GM12878 (cell line): Measurements from ENCODE around the gene SOBP. TPM values are rescaled to one million over a fixed set of nuclear protein-coding genes. Genes with fewer than 3 reads are reported as not detected.

ENCODE experiments used
- ATAC-seq: fragments of 200-7000 bp; cut with Tn5 transposase; 3 replicates; pipeline ENCODE4 v1.9.1; 2020; ENCODE audit warnings: mild to moderate bottlenecking, moderate library complexity
- BruUV-seq: library from RNA; stranded (reverse); fragments of 400-500 nt; replicated peaks from 2 replicates; lab custom pipeline; 2021; lab: Mats Ljungman, UMichigan
- CTCF ChIA-PET: fragments of 300-600 bp; sonication (Branson Sonifier 250); formaldehyde crosslinking; extraction: SDS; loops from one replicate; lab custom pipeline; 2021; ENCODE audit warnings: inconsistent platforms; lab: Yijun Ruan, JAX
- POLR2A ChIA-PET: fragments of 350-600 bp; formaldehyde crosslinking; extraction: SDS; loops from one replicate; lab custom pipeline; 2021; ENCODE audit warnings: inconsistent platforms; lab: Charles Lee
- RAD21 ChIA-PET: fragments of 300-600 bp; sonication (Branson Sonifier 250); formaldehyde crosslinking; loops from one replicate; lab custom pipeline; 2023; ENCODE audit warnings: antibody characterized with exemption; ENCODE audit not compliant: unreplicated experiment; lab: Charles Lee
- SMC1A ChIA-PET: fragments of 300-600 bp; sonication (Branson Sonifier 250); formaldehyde crosslinking; loops from one replicate; lab custom pipeline; 2023; ENCODE audit not compliant: unreplicated experiment, uncharacterized antibody; lab: Charles Lee
- DNase-seq: peaks from one replicate; pipeline ENCODE4 v3.0.0-alpha.2; 2011; ENCODE audit warnings: low read depth, low spot score
- FAIRE-seq: peaks from 3 replicates; lab custom pipeline; 2011; peaks lifted over from hg19 to GRCh38; lab: Jason Lieb, UNC
- H2AFZ ChIP-seq: 2 replicates; pipeline ENCODE4 v1.6.0; 2011; ENCODE audit warnings: low read depth, low read length, control low read depth; ENCODE audit not compliant: control insufficient read depth
- H3K27ac ChIP-seq: 2 replicates; pipeline ENCODE4 v1.5.1; 2011; ENCODE audit warnings: control low read depth; ENCODE audit not compliant: control insufficient read depth, insufficient read depth
- H3K27me3 ChIP-seq, 2 experiments: replicated peaks in 1 of 2; 2 replicates each; pipeline versions ENCODE4 v1.6.0 to v1.6.1; 2011; ENCODE audit warnings: low read length in 1 of 2; ENCODE audit not compliant: control insufficient read depth in 2 of 2, insufficient read depth in 2 of 2
- H3K36me3 ChIP-seq, 2 experiments: 2 replicates each; pipeline ENCODE4 v1.5.1; 2011; ENCODE audit warnings: low read length in 1 of 2; ENCODE audit not compliant: control insufficient read depth in 2 of 2, insufficient read depth in 2 of 2
- H3K4me1 ChIP-seq: 2 replicates; pipeline ENCODE4 v1.6.1; 2011; ENCODE audit warnings: mild to moderate bottlenecking, low read length, moderate library complexity, mixed read lengths; ENCODE audit not compliant: control insufficient read depth, insufficient read depth
- H3K4me2 ChIP-seq: 2 replicates; pipeline ENCODE4 v1.6.0; 2011; ENCODE audit warnings: control low read depth; ENCODE audit not compliant: control insufficient read depth, insufficient read depth
- H3K4me3 ChIP-seq: fragments of 200-600 bp; sonication (generic); 2 replicates; pipeline ENCODE4 v1.5.1; 2016
- H3K79me2 ChIP-seq: 2 replicates; pipeline ENCODE4 v1.6.0; 2011; ENCODE audit warnings: low read length; ENCODE audit not compliant: control insufficient read depth, insufficient read depth
- H3K9ac ChIP-seq: 2 replicates; pipeline ENCODE4 v1.8.0; 2011; ENCODE audit warnings: low read length, control low read depth, mixed read lengths; ENCODE audit not compliant: control insufficient read depth, insufficient read depth
- H3K9me3 ChIP-seq: replicated peaks from 3 replicates; pipeline ENCODE4 v1.5.1; 2011; ENCODE audit warnings: mild to moderate bottlenecking, low read length; ENCODE audit not compliant: control insufficient read depth, insufficient read depth
- H4K20me1 ChIP-seq: 2 replicates; pipeline ENCODE4 v1.6.0; 2011; ENCODE audit not compliant: control insufficient read depth, insufficient read depth
- ATF2 ChIP-seq: IDR thresholded peaks from 2 replicates; pipeline ENCODE4 v1.6.1; 2012; ENCODE audit warnings: low read length, inconsistent platforms
- CUX1 ChIP-seq: IDR thresholded peaks from 2 replicates; pipeline ENCODE4 v1.6.1; 2012; ENCODE audit warnings: improper control_type of control experiment, low read depth, low read length; ENCODE audit not compliant: insufficient replicate concordance
- HDGF ChIP-seq: fragments of 450-650 bp; IDR thresholded peaks from 2 replicates; pipeline ENCODE4 v1.6.1; 2016; ENCODE audit warnings: antibody characterized with exemption
- LARP7 ChIP-seq: fragments of 450-650 bp; IDR thresholded peaks from 2 replicates; pipeline ENCODE4 v1.6.1; 2017; ENCODE audit warnings: mild to moderate bottlenecking
- MXI1 ChIP-seq: fragments of 150-350 bp; IDR thresholded peaks from 2 replicates; pipeline ENCODE4 v1.6.1; 2011; ENCODE audit warnings: low read depth, mild to moderate bottlenecking, inconsistent platforms, low read length, improper control_type of control experiment
- NBN ChIP-seq: fragments of 450-650 bp; IDR thresholded peaks from 2 replicates; pipeline ENCODE4 v1.6.1; 2016
- RBBP5 ChIP-seq: fragments of 200-600 bp; sonication (generic); conservative IDR thresholded peaks from 2 replicates; pipeline ENCODE4 v1.6.1; 2016
- RELA ChIP-seq: fragments of 450-650 bp; IDR thresholded peaks from 2 replicates; pipeline ENCODE4 v1.8.0; 2014; ENCODE audit warnings: borderline replicate concordance; ENCODE audit not compliant: partially characterized antibody
- SREBF2 ChIP-seq: IDR thresholded peaks from 2 replicates; pipeline ENCODE4 v1.6.1; 2012; ENCODE audit warnings: mild to moderate bottlenecking, low read length
- TCF12 ChIP-seq: IDR thresholded peaks from 2 replicates; pipeline ENCODE4 v1.6.1; 2011; ENCODE audit warnings: low read depth, mild to moderate bottlenecking, low read length
- TCF3 ChIP-seq: IDR thresholded peaks from 2 replicates; pipeline ENCODE4 v1.6.1; 2012; ENCODE audit warnings: low read depth, mild to moderate bottlenecking, low read length, borderline replicate concordance; ENCODE audit not compliant: insufficient read depth
- WGBS: methylation state at CpG from one replicate; pipeline ENCODE4 v1.1.6; 2016; ENCODE audit warnings: low lambda C conversion rate; ENCODE audit not compliant: insufficient replicate concordance, insufficient coverage; ENCODE audit errors: missing lambda C conversion rate; 5-methylcytosine and 5-hydroxymethylcytosine counted together
- in situ Hi-C: fragments of 300-500 bp; cut with MboI; formaldehyde crosslinking; loops from 9 replicates; pipeline ENCODE4 v1.14.3; 2018; ENCODE audit warnings: mixed read lengths
- intact Hi-C: fragments of 100-400 bp; cut with micrococcal nuclease; formaldehyde crosslinking; loops from one replicate; pipeline ENCODE4 v1.14.2; 2022; ENCODE audit not compliant: unreplicated experiment
- polyA plus RNA-seq, 11 experiments: library from polyadenylated mRNA; depleted of rRNA in 4 of 11; unstranded in 6 of 11; stranded (reverse) in 5 of 11; fragments of >200 nt; fragmentation: Nextera tagmentation in 4 of 11; fragmentation: Illumina TruSeq in 1 of 11; extraction: Ambion mirVana in 4 of 11; extraction: Trizol in 1 of 11; gene quantifications; 1 replicate in 1 of 11; 2 replicates in 10 of 11; pipeline versions ENCODE4 v1.2.1 to v1.2.3, GENCODE V29; 2011 to 2016; ENCODE audit warnings: inconsistent platforms in 2 of 11, missing spikeins in 2 of 11, low read depth in 1 of 11
- total RNA-seq, 4 experiments: library from RNA; depleted of rRNA in 3 of 4; stranded (reverse); fragments of >200 nt in 3 of 4; fragmentation: Illumina TruSeq in 1 of 4; extraction: Trizol in 1 of 4; gene quantifications; 2 replicates each; pipeline versions ENCODE4 v1.2.1 to v1.2.3, GENCODE V29; 2013 to 2021
- TF ChIP-seq, protein P1 (sequence below): IDR thresholded peaks from 2 replicates; pipeline ENCODE4 v1.6.1; 2011; ENCODE audit warnings: borderline replicate concordance, low read depth, mild to moderate bottlenecking, moderate library complexity, mixed read lengths, low read length; ENCODE audit not compliant: insufficient read depth; ENCODE audit errors: extremely low read length

SOBP gene
- total and polyA plus RNA-seq, 10 of the 15 experiments (the other 5 are each of a cell fraction or from before 2014, with no cell fraction given): 0.49 to 1.9 (median 0.78) TPM

- TF ChIP-seq TCF12 (no peak), NBN (no peak), LARP7 (no peak)
Observed at GRCh38 chr6:107629548-107630129, 139.7 kb downstream of the SOBP start (continued).

GRCh38 chr6:107630348-107630977 is 140.5 kb downstream of the SOBP start:
- H3K79me2 ChIP-seq: no peaks in the 10 kb centered on the region
- H3K9me3 ChIP-seq: no peaks in the 10 kb centered on the region
- intact Hi-C loops: no loop called here
- no peak overlapping the region for H3K4me3 ChIP-seq
- CTCF ChIA-PET: interaction anchor here (2.1 kb wide), 1 partner anchor 44 kb away, joined by 6 read pairs; no protein-coding TSS in a partner anchor
- in situ Hi-C loops: no loop called here
- peaks cover 0 to 10% of the 10 kb centered on the region in 2 experiments; a peak in 3 of 4 replicates for H3K27me3 ChIP-seq
- POLR2A ChIA-PET: no interaction called here
- H3K36me3 ChIP-seq: no peaks in the 10 kb centered on the region
- ATAC-seq: no peak
- H3K4me1 ChIP-seq: no peaks in the 10 kb centered on the region
- 64% methylated on average over 4 of the region's 4 CpGs for WGBS
- H3K4me2 ChIP-seq: no peak overlapping the region
- BruUV-seq: no TSS peak
- H3K27ac ChIP-seq: no peak overlapping the region
- RAD21 ChIA-PET: no interaction called here
- H2AFZ ChIP-seq: no peak overlapping the region
- no peak for FAIRE-seq
- no peak for DNase-seq
- no peak overlapping the region for H3K9ac ChIP-seq
- SMC1A ChIA-PET: interaction anchor here (0.9 to 1.3 kb wide), 3 partner anchors 13 to 216 kb away, joined by 3 read pairs; no protein-coding TSS in a partner anchor
- H4K20me1 ChIP-seq: no peaks in the 10 kb centered on the region
- TF ChIP-seq ATF2: no peak
- TF ChIP-seq CUX1: no peak
- TF ChIP-seq, protein P1, sequence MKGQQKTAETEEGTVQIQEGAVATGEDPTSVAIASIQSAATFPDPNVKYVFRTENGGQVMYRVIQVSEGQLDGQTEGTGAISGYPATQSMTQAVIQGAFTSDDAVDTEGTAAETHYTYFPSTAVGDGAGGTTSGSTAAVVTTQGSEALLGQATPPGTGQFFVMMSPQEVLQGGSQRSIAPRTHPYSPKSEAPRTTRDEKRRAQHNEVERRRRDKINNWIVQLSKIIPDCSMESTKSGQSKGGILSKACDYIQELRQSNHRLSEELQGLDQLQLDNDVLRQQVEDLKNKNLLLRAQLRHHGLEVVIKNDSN: no peak
- no peak for TF ChIP-seq TCF3
- no peak for TF ChIP-seq MXI1
- TF ChIP-seq RELA: no peak
- no peak for TF ChIP-seq RBBP5
- no peak for TF ChIP-seq HDGF
- no peak for TF ChIP-seq SREBF2
